ENCODE results near the gene LCOR. TPM values are rescaled to one million over a fixed set of nuclear protein-coding genes. Genes with fewer than 3 reads are reported as not detected.

Gene LCOR
- total and polyA plus RNA-seq, 2 of the 4 experiments (the other 2 are of a cell fraction) = 3.7 to 36.9 TPM

- H2BK20ac ChIP-seq (ENCODE audit: low read depth, low read length) = no peak overlapping the region
- no peak overlapping the region for H2BK15ac ChIP-seq (ENCODE audit: low read depth, low read length)
- ATAC-seq (ENCODE audit: low read depth) (no peak), DNase-seq (no peak)
- H2AFZ ChIP-seq (replicated peaks; ENCODE audit: low read length, poor library complexity) = no peak overlapping the region
- H3K18ac ChIP-seq (ENCODE audit: low read depth, low read length) = no peak overlapping the region
- no peak overlapping the region for H2AK5ac ChIP-seq (ENCODE audit: low read depth, low read length)
- H4K20me1 ChIP-seq (ENCODE audit: insufficient read depth, low read length) = no peaks in the 10 kb centered on the region
- no peaks in the 10 kb centered on the region for H3K27me3 ChIP-seq (ENCODE audit: control insufficient read depth, insufficient read depth, low read length)
- peaks cover 0 to 10% of the 10 kb centered on the region in 2 experiments; a peak in 2 of 4 replicates for H3K79me1 ChIP-seq (ENCODE audit: low read depth in 1 of 2, low read length in 2 of 2)
- dilution Hi-C loops (cut with HindIII; ENCODE audit: low sequenced_read_pairs, unreplicated experiment) (no loop called here), intact Hi-C loops (cut with micrococcal nuclease) (no loop called here), in situ Hi-C loops (cut with MboI; ENCODE audit: low sequenced_read_pairs) (no loop called here)
- no peak overlapping the region for H3K4ac ChIP-seq (ENCODE audit: low read depth, low read length)
- no peak overlapping the region for H3K14ac ChIP-seq (replicated peaks; ENCODE audit: low read depth, low read length)
- H3K27ac ChIP-seq (ENCODE audit: insufficient read depth, low read length) = no peak overlapping the region
- peaks cover 8% of the 10 kb centered on the region for H3K4me1 ChIP-seq (ENCODE audit: control insufficient read depth, insufficient read depth, low read length)
- no peak overlapping the region for H4K91ac ChIP-seq (ENCODE audit: insufficient read depth, low read depth, low read length)
- no peak overlapping the region for H2BK120ac ChIP-seq (ENCODE audit: low read depth, low read length)
- H2AK9ac ChIP-seq (replicated peaks; ENCODE audit: low read depth, low read length, poor library complexity) = no peak overlapping the region
- no peak overlapping the region for H3K4me3 ChIP-seq (ENCODE audit: insufficient read depth, low read depth, low read length)
- TF ChIP-seq RCOR1 (IDR thresholded peaks at IDR 0.05; ENCODE audit: insufficient replicate concordance, low read length) (no peak), MAZ (IDR thresholded peaks at IDR 0.05; ENCODE audit: borderline replicate concordance, low read depth, low read length) (no peak), ELK1 (IDR thresholded peaks at IDR 0.05; ENCODE audit: borderline replicate concordance, low read depth, low read length) (no peak), POLR2A (IDR thresholded peaks at IDR 0.05; ENCODE audit: low read depth, low read length) (no peak), MXI1 (IDR thresholded peaks at IDR 0.05; ENCODE audit: borderline replicate concordance, low read depth, low read length) (no peak), SMC3 (IDR thresholded peaks at IDR 0.05; ENCODE audit: low read depth, low read length) (no peak)
- no peak overlapping the region for H3K9ac ChIP-seq (ENCODE audit: low read depth, low read length)
- no peak overlapping the region for H4K8ac ChIP-seq (ENCODE audit: low read depth in 2 of 2, low read length in 2 of 2)
- WGBS, 2 experiments (ENCODE audit: extremely low coverage in 2 of 2, insufficient read length in 1 of 2) = 92% methylated on average over 5 of the region's 6 CpGs; no CpG with 5 or more reads in 1 of the 2 experiments
- H3K36me3 ChIP-seq (ENCODE audit: control insufficient read depth, insufficient read depth, low read length) = peaks cover 9% of the 10 kb centered on the region
- ChIA-PET CTCF (no interaction called here), POLR2A (ENCODE audit: unreplicated experiment) (no interaction called here)
- no peak overlapping the region for H4K5ac ChIP-seq (ENCODE audit: low read depth, low read length)
- no TSS peak for BruUV-seq (replicated peaks)
- H3K9me3 ChIP-seq (ENCODE audit: control insufficient read depth, insufficient read depth, low read length) = no peaks in the 10 kb centered on the region
- peaks cover 9% of the 10 kb centered on the region for H3K9me1 ChIP-seq (ENCODE audit: insufficient read depth, low read length)
- H3K23ac ChIP-seq (ENCODE audit: low read depth, low read length) = no peak overlapping the region
- H2BK5ac ChIP-seq (ENCODE audit: low read depth, low read length, poor library complexity, severe bottlenecking) = no peak overlapping the region
- H3K56ac ChIP-seq (ENCODE audit: extremely low read depth, insufficient read depth, low read length) = no peak overlapping the region
- no peak overlapping the region for H3K4me2 ChIP-seq (ENCODE audit: low read depth, low read length)
Measured at GRCh38 chr10:96986200-96986856, 154.2 kb downstream of the LCOR start.

Measured in IMR-90 (cell line).